HG03378 (cell line): ENCODE measurements around the gene CDC42BPB.

Source experiments
- ATAC-seq: cut with Tn5 transposase; IDR thresholded peaks from one replicate; pipeline ENCODE4 v1.9.1; 2021; ENCODE audit warnings: mild to moderate bottlenecking, moderate library complexity; ENCODE audit not compliant: unreplicated experiment

The CDC42BPB gene, protein sequence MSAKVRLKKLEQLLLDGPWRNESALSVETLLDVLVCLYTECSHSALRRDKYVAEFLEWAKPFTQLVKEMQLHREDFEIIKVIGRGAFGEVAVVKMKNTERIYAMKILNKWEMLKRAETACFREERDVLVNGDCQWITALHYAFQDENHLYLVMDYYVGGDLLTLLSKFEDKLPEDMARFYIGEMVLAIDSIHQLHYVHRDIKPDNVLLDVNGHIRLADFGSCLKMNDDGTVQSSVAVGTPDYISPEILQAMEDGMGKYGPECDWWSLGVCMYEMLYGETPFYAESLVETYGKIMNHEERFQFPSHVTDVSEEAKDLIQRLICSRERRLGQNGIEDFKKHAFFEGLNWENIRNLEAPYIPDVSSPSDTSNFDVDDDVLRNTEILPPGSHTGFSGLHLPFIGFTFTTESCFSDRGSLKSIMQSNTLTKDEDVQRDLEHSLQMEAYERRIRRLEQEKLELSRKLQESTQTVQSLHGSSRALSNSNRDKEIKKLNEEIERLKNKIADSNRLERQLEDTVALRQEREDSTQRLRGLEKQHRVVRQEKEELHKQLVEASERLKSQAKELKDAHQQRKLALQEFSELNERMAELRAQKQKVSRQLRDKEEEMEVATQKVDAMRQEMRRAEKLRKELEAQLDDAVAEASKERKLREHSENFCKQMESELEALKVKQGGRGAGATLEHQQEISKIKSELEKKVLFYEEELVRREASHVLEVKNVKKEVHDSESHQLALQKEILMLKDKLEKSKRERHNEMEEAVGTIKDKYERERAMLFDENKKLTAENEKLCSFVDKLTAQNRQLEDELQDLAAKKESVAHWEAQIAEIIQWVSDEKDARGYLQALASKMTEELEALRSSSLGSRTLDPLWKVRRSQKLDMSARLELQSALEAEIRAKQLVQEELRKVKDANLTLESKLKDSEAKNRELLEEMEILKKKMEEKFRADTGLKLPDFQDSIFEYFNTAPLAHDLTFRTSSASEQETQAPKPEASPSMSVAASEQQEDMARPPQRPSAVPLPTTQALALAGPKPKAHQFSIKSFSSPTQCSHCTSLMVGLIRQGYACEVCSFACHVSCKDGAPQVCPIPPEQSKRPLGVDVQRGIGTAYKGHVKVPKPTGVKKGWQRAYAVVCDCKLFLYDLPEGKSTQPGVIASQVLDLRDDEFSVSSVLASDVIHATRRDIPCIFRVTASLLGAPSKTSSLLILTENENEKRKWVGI (N-terminal part only)

DNA sequence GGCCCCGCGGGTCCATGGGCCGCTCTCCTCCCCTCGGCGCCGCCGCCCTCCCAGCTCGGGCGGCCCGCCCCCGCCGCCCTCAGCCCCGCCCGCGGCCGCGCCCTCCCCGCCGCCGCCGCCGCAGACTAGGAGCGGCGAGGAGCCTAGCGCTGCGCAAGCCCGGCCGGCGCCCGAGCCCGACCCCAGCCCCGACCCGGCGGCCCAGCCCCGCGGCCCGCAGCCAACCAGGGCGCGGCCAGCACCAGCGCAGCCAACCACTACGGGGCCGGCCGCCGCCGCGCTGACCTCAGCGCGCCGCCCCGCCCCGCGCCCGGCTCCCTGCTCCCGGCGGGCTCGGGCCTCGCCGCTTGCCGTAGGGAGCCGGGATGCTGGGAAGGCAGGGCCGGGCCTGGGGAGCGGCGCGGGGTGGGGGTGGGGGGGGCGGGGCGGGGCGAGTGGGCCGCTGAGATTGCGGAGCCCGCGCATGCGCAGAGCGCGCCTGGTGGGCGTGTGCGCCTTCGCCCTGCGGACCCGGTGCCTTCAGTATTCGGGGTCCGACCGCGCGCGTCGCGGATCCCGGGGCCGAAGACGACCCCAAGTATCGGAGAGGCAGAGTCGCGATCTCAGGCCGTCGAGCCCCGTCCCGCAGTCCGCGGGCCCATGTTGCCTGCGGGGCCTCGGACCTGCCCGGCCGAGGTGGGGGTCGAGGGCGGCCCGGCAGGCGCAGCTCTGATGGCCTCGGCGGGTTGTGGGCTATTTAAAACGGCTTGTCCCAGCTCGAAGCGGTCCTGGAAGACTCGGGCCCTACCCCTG, at the start of gene CDC42BPB:
Gene CDC42BPB (minus strand): TSS at position 178 of the 792 bp plus-strand sequence. CDS start 376 bp downstream, outside the sequence.
- ATAC-seq = no peak

- no peak for ATAC-seq
These were observed 48.3 kb upstream of the CDC42BPB start for GRCh38 chr14:103105580-103106150.

DNA sequence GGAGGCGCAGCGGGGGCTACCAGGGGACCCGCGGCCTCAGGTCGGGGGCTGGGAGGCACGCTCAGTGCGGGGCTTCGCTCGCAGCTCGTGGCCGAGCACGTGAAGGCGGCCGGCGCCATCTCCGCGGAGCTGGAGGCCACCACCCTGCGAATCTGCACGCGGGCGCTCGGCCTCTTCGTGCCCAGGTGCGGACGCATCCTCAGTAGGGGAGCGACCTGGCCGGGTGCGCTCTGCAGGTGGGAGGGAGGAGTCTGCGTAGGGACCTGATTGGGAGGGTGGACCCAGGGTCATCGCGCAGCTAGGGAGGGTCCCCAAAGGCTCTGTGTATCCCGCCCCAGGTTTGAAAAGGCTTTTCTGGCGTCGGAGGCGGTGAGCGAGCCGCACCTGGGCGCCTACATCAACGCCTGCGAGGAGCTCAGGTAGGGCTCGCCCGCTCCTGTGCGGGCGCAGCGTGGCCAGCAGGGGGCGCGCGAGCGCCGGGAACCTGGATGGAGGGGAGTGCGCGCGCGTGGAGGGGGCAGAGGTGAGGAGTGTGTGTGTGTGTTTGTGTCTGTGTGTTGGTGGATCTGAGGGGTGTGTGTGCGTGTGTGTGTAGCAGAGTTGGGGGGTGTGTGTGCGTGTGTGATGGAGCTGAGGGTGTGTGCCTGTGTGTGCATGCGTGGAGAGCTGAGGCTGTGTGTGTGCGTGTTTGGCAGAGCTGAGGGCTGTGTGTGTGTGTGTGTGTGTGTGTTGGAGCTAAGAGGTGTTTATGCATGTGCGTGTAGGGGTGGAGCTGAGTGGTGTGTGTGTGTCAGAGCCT, 47.5 kb upstream of the CDC42BPB start:
- ATAC-seq = no peak

GRCh38 chr14:103104389-103104653, 47.0 kb upstream of the CDC42BPB start:
- no peak for ATAC-seq

- no peak for ATAC-seq
These were observed 46.4 kb upstream of the CDC42BPB start for GRCh38 chr14:103103461-103104388.

DNA sequence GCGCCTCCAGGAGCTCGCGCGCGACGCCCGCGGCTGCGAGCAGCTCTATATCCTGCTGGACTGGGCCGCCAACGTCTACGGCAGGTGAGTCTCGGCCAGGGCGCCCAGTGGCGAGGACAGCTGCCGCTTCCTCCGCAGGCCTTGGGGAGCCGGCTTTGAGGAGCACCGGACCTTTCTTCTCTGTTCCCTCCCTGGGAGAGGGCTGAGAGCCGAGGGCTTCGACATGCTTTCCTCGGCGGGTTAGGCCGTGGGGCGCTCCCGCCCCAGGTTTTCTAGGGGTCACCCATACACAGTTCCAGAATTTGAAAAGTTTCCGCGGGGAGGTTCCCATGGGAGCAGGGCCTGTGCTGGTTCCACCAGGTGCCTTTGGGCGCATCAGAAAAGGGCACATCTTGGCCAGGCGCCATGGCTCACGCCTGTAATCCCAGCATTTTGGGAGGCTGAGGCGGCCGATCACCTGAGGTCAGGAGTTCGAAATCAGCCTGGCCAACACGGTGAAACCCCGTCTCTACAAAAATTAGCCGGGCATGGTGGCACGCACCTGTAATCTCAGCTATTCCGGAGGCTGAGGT, 45.4 kb upstream of the CDC42BPB start:
- ATAC-seq = no peak

DNA sequence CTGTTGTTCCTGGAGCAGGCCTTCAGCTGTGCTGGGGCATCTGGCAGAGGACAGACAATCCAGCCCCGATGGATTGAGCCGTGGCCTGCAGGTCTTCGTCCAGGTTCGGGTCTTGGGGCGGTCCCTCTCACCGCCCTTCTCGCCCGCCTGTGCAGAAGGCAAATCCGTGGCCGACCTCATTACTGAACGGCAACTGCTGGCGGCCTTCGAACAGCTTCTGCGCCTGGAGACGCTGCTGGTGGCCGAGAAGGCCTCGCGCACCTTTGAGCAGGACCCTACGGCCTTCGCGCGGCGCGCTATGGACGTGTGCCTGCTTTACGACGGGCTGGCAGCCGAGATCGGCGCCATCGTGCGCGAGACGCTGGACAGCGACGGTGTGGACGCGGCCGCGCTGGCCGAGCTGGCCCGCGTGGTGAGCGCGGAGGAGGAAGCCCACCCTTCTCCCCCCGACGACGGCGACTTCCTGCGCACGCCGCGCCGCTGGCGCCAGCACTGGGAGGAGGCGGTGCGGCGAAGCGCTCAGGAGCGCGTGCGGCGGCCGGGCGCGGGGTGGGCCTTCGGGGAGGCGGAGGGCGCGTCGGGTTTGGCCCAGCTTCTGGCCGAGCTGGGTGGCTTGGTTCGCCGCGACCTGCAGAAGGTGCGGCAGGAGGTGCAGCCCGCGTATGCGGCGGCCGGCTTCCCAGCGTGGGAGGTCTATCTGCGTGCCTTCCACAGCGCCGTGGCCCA, 44.8 kb upstream of the CDC42BPB start:
- no peak for ATAC-seq

GRCh38 chr14:103101257-103101962, 44.1 kb upstream of the CDC42BPB start:
- no peak for ATAC-seq

DNA sequence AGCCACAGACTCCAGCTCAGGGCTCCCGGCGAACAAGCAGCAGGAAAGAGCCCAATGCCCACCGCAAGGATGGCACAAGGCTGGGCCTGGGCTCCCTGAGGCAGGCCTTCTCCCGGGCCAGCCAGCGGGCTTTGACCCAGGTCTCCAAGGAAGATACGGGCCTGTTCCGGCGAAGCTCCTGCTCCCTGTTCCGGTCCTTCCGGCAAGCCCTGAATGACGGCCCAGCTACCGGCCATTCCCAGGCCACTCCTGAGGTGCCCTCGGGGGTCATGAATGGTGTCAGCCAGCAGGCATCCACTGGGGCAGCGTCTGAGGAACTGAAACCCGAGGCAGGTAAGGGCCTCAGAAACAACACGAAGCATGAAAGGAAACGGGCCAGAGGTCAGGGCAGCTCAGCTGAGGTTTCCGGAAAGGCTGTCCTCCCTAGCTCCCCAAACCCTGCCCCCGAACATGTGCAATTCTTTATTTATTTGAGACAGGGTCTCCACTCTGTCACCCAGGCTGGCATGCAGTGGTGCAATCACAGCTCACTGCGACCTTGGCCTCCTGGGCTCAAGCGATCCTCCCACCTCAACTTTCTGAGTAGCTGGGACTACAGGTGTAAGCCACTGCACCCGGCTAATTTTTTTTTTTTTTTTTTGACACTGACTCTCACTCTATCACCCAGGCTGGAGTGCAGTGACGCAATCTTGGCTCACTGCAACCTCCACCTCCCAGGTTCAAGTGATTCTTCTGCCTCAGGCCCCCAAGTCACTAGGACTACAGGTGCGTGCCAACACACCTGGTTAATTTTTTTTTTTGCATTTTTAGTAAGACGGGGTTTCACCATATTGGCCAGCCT, 43.2 kb upstream of the CDC42BPB start:
- no peak for ATAC-seq

DNA sequence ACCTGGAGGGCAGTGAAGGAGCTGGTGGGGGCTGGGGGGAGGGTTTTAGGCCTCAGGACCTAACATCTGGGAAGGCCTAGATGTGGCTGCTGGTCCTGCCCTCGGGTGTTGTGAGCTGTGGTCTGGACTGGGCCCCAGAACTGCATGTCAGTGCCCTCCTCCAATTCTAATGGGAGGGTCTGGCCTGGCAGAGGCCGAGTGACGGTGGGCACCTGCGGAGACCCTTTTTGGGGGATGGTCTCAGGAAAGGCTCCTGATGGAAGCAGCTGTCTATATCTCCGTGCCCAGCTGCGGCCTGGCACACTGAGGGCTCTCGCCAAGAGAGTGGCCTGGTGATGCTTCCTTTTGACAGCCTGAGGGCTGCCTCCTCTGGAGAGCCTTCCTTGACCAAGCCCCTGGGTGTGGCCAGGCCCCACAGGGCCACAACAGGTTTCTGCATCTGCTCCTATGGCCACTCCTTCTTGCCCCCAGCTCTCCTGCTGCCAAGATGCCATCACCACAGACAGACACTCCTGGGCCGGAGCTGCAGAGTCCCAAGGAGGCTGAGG, 42.5 kb upstream of the CDC42BPB start:
- no peak for ATAC-seq

GRCh38 chr14:103099081-103099732, 41.9 kb upstream of the CDC42BPB start:
- no peak for ATAC-seq

GRCh38 chr14:103097994-103098957, 40.9 kb upstream of the CDC42BPB start:
- no peak for ATAC-seq

DNA sequence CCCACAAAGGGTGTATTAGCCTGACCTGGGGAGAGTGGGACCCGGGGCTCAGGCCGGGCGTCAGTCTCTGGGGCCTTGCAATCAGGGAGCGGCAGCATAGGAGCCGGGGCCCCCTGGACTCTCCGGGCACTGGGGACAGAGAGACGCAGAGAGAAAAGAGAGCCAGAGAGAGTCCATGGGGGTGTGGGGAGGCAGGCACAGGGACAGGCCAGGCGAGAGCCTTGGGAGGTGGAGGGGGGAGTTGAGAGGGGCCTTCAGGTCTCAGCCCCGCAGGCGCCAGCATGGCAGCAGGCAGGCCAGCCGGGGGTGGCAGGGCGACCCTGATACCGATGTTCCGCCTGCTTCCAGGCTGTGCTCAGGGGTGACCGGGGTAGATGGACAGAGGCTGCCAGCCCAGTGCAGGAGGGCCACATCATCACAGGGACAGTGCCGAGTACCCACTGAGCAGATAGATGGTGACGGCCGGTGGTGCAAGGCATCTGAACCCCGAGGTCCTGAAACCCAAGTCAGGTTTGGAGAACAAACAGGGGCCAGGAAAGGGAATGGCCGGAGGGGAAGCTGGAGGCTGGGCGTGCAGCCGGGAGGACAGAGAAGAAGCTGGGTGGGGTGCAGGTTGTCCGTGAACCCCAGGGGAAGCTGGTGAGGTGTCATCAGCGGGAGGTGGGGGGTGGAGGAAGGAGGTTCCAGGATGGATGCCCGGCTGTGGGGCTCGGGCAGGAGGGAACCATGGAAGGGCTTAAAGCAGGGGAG, 40.1 kb upstream of the CDC42BPB start:
- no peak for ATAC-seq
